HG03457 (cell line): ENCODE results near the gene CLEC4E.
"Not testable (repeated sequence)": the region's sequence is repeated elsewhere in the genome, so short reads cannot be mapped to it uniquely, and the experiment has no call there.

ENCODE experiments used
- ATAC-seq: cut with Tn5 transposase; IDR thresholded peaks from one replicate; pipeline ENCODE4 v1.9.1; 2021; ENCODE audit warnings: moderate number of reproducible peaks; ENCODE audit not compliant: unreplicated experiment

CLEC4E gene

GRCh38 chr12:8541562-8541961 is 857 bp upstream of the CLEC4E start:
- no peak for ATAC-seq

GRCh38 chr12:8537820-8538219 is 2.9 kb downstream of the CLEC4E start:
- ATAC-seq: not testable (repeated sequence)

DNA sequence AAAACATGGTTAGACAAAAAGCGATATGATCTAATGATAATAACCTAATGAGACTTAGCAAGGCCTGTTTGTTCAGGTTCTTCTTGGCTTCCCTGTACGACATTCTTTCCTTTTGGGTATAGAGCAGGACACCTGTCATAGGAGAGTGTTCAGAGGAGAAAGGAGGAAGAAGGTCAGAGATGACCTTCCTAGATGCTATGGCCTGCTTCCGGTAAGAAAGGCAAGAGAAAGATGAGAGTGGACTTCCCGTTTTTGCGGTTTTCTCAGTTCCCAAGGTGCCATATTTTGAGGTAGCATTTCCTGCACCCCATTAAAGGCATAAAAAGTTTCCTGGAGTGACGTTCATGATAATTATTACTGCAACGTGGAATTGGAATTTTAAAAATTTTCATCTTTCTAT is 8.7 kb downstream of the CLEC4E start:
- no peak for ATAC-seq

- no peak for ATAC-seq
These were observed 13.2 kb downstream of the CLEC4E start for GRCh38 chr12:8527250-8528130.

DNA sequence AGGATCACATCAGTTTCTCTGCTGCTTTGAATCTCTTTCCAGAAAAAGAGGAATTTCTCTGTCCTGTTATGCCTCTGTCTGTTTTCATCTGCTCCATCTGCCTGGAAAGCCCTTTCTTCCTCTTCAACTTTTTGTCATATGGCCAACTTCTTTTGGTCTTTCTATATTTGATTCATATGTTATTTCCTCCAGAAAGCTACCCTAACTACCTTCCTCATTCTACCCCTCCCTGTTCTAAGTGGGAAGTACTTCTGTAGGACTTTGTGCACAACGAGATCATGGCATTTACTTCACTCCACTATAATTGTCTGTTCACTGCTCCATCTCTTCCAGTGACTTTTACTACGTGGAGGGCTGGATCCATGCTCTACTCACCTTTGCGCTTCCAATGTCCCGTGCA is 21.5 kb downstream of the CLEC4E start:
- no peak for ATAC-seq

GRCh38 chr12:8517971-8518370 is 22.7 kb downstream of the CLEC4E start:
- ATAC-seq: no peak

- ATAC-seq: no peak
These were observed 27.4 kb downstream of the CLEC4E start, which contains the start of gene CLEC4D for GRCh38 chr12:8513256-8513655. CLEC4D (plus strand) TSS chr12:8513503; CDS start chr12:8513733, 230 bp downstream.

DNA sequence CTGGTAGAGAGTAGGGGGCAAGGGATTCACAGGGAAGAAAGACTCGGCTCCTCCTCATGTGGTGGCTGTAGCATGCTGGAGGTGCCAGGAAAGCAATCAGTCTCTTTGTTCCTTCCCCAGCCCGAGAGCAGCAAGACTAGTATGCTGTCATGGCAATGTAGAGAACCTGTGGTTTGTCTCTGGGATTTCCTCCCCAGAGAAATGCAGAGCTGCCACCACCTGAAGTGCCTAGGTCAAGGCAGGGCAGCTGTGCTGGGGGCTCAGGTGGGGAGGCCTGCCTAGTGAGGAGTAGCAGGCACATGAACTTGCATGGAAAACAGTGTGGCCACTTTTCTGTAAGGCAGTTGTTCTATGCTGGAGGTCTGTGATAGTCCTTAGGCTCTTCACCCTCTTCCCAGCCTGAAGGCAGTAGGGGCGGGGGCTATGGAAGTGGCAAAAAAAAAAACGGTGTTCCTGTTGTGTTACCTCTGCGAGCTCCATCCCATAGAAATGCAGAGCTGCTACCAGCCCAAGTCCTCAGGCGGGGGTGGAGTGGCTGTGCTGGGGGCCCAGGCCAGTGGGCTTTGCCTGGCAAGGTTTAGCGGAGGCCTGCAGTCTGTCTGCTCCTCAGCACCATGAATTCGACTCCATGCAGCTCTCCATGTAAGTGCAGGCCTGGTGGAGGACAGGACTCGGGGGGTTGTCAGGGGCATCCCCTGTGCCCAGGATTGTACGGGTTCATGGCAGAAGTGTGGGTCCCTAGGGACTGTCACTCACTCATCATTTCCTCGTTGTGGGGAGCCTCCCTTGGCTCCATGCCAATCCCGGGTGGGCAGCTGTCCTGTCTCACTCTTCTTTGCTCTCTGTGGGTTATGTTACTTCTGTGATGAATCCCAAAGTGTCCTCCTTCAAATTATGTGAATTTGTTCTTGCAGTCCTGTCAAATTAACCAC is 31.5 kb downstream of the CLEC4E start:
- ATAC-seq: no peak

DNA sequence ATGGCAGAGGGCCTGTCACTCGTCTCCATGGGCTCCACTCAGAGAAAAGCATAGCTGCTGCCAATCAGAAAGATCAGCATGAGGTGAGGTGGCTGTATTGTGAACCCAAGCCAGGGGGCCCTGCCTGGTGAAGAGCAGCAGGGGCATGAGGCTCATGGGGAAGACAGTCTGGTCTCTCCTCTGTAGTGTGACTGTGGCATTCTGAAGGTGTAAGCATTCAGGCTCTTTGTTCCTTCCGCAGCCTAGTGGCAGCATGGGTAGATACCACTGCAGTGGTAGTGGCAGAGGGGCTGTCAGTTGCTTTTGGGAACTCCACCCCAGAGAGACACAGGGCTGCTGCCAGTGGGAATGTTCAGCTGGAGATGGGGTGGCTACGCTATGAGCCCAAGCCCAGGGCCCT is 32.5 kb downstream of the CLEC4E start:
- ATAC-seq: no peak

DNA sequence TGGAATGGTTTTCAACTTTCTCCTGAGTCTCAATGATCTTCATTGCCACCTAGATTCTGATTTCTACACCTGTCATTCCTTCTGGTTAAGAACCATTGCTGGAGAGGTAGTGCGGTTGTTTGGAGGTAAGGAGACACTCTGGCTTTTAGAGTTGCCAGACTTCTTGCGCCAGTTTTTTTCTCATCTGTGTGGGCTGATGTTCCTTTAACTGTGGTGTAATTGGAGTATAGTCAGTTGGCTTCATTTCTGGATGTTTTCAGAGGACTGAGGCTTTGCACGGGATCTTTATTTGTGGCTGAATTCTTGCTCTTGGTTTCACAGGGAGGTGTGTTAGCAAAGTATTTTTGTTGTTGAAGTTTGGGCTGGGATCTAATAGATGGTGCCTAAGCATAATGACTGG is 33.1 kb downstream of the CLEC4E start:
- ATAC-seq: no peak

GRCh38 chr12:8504351-8504750 is 36.4 kb downstream of the CLEC4E start:
- no peak for ATAC-seq

GRCh38 chr12:8501720-8502119 is 39.0 kb downstream of the CLEC4E start:
- ATAC-seq: no peak

DNA sequence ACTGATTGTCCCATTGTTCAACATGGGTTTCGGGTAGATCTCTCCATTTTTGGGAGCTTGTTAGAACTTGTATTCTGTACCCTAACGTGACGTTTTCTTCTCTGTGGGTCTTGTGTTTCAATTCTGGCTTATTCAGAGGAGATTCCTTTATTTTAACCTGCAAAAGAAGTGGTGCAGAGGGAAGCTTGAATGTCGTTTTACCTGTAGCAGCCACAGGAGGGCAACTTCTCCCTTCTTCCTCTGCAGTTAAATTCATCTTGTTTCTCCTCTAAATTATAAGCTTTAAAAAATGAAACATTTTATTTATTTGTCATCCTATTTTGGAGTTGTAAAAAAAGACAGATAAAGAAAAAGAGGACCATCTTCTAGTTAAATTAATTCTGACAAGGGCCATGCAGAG is 41.1 kb downstream of the CLEC4E start:
- no peak for ATAC-seq

- not testable (repeated sequence) for ATAC-seq
These were observed 44.6 kb downstream of the CLEC4E start for GRCh38 chr12:8496074-8496473.

DNA sequence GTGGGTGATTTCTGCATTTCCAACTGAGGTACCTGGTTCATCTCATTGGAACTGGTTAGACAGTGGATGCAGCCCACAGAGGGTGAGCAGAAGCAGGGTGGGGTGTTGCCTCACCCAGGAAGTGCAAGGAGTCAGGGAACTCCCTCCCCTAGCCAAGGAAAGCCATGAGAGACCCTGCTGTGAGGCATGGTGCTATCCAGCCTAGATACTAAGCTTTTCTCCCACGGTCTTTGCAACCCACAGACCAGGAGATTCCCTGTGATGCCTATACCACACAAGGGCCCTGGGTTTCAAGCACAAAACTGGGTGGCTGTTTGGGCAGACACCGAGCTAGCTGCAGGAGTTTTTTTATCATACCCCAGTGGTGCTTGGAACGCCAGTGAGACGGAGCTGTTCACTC is 45.0 kb downstream of the CLEC4E start:
- ATAC-seq: not testable (repeated sequence)

DNA sequence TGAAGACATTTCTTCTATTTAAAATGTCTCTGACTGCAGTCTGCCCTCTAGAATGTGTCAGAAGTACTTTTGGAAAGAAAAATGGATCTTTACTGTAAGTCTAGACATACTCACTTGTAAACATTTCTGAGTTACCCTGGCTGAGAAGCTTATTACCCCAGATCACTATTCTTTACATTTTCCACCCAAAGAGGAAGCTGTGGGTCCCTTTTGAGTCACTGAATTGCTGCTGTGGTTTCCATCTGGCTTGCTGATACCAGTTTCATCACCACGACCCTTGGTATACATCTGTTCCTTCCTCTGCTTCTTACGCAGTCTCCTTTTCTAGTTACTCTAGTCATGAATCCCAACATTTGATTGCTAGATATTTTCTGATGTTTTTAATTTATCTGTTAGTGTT is 47.6 kb downstream of the CLEC4E start:
- ATAC-seq: peak; percentile 89

DNA sequence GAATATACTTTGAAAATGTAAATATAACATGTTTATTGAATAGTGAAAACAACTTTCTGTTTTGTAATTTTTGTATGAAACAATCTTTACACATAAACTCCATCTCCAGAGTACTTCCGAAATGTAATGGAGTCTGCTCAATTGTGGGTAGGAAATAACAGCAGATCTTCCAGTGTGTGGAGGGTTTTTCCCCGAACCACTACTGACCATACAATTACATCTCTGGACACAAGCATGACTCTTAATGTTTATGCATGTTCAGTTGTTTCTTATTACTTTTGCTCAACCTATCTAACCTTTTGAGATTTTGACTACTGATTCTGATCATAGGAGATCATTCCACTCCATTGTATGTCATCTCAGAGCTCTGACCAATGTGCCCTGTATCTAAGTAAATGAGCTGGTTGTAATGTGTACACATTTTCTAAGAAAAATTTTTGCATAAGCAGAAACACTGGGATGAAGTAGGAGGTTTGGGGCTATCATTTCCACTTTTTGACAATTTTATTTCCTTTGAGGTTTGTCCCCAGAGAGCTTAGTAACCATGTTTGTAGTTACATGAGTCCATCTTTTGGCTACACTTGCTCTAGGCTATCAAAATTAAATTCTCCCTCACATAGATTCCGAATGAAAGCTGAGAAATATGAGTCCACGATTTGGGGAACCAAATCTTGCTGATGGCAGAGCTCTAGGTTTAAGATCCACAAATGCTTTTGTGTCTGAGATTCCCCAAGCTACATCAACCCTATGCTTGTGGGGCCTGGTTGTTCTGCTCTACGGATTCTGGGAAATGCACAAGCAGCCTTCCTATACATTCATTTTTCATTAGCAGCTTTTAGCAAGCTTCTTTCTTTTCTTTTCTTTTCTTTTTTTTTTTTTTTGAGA is 48.8 kb downstream of the CLEC4E start:
- no peak for ATAC-seq
